Measurements from ENCODE around the gene FHOD3. TPM values are rescaled to one million over a fixed set of nuclear protein-coding genes. Genes with fewer than 3 reads are reported as not detected.

FHOD3 gene
- total RNA-seq, 2 experiments from 2014 or later: not detected

DNA sequence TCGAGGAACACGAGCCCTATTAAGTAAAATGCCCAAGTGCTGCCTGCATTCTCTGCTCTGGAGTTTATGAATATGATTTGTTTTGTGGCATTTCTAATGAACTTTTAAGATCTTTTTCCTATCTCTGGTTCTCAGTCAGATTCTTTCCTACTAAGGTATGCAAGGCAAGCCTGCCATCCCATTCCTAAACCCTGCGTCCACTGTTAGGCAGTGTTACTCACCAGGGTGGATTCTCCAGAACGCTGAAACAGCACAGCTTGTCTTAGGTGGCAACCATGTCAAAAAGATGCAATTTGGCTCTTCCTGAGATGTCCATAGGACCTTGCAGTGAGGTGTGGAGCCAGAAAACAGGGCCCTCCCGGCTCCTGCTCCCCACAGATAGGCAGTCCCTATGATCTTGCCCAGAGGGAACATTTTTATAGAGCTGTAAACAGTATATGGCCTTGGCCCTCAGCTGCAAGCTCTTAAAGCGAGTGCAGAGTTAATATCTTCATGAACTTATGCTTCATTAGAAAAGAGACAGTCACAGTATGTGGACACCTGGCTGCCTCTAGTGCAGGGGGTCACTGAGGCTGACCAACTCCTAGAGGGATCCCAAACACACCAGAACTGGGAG is 446.9 kb downstream of the FHOD3 start:
- H3K27me3 Mint-ChIP-seq: peaks cover 10% of the 10 kb centered on the region
- no peak for ATAC-seq
- no peaks in the 10 kb centered on the region for H3K36me3 Mint-ChIP-seq (ENCODE audit: low read depth)
- no peak for TF ChIP-seq CTCF (IDR thresholded peaks at IDR 0.05)
- no peaks in the 10 kb centered on the region for H3K4me1 Mint-ChIP-seq (ENCODE audit: low read depth)
- no peak for DNase-seq
- POLR2A ChIA-PET: no interaction called here
- H3K27ac Mint-ChIP-seq: no peak overlapping the region
- CTCF ChIA-PET: no interaction called here
- no peak overlapping the region for H3K4me3 Mint-ChIP-seq
- no peaks in the 10 kb centered on the region for H3K9me3 Mint-ChIP-seq
- intact Hi-C loops (cut with micrococcal nuclease): loop anchor here (10.0 kb wide), 1 partner anchor 60 kb away; no protein-coding TSS in a partner anchor

- H3K9me3 Mint-ChIP-seq: no peaks in the 10 kb centered on the region
- intact Hi-C loops (cut with micrococcal nuclease): loop anchor here (10.0 kb wide), 1 partner anchor 59 kb away; no protein-coding TSS in a partner anchor
- H3K36me3 Mint-ChIP-seq (ENCODE audit: low read depth): no peaks in the 10 kb centered on the region
- no peaks in the 10 kb centered on the region for H3K4me1 Mint-ChIP-seq (ENCODE audit: low read depth)
- CTCF ChIA-PET: no interaction called here
- H3K27me3 Mint-ChIP-seq: peaks cover 10% of the 10 kb centered on the region
- ATAC-seq: no peak
- POLR2A ChIA-PET: no interaction called here
- DNase-seq: no peak
- H3K4me3 Mint-ChIP-seq: no peak overlapping the region
- no peak overlapping the region for H3K27ac Mint-ChIP-seq
- TF ChIP-seq CTCF (IDR thresholded peaks at IDR 0.05): no peak
Measured at GRCh38 chr18:36745219-36745975, 447.9 kb downstream of the FHOD3 start.

- intact Hi-C loops (cut with micrococcal nuclease): no loop called here
Measured at GRCh38 chr18:36752929-36753865, 455.7 kb downstream of the FHOD3 start.

GRCh38 chr18:36756242-36756641 is 458.7 kb downstream of the FHOD3 start:
- no peak for ATAC-seq
- Mint-ChIP-seq H3K27ac (no peak overlapping the region), H3K9me3 (no peaks in the 10 kb centered on the region), H3K4me1 (ENCODE audit: low read depth) (no peaks in the 10 kb centered on the region), H3K36me3 (ENCODE audit: low read depth) (no peaks in the 10 kb centered on the region), H3K27me3 (peaks cover 4% of the 10 kb centered on the region), H3K4me3 (no peak overlapping the region)
- CTCF ChIA-PET: no interaction called here
- POLR2A ChIA-PET: no interaction called here
- DNase-seq: no peak
- TF ChIP-seq CTCF (IDR thresholded peaks at IDR 0.05): no peak
- intact Hi-C loops (cut with micrococcal nuclease): no loop called here

More at GRCh38 chr18:36752929-36753865, 455.7 kb downstream of the FHOD3 start:
- no peak for DNase-seq
- no peak for ATAC-seq
- CTCF ChIA-PET: no interaction called here
- no peaks in the 10 kb centered on the region for H3K36me3 Mint-ChIP-seq (ENCODE audit: low read depth)
- no peaks in the 10 kb centered on the region for H3K4me1 Mint-ChIP-seq (ENCODE audit: low read depth)
- H3K27me3 Mint-ChIP-seq: peaks cover 6% of the 10 kb centered on the region
- POLR2A ChIA-PET: no interaction called here
- TF ChIP-seq CTCF (IDR thresholded peaks at IDR 0.05): no peak
- no peak overlapping the region for H3K4me3 Mint-ChIP-seq
- no peak overlapping the region for H3K27ac Mint-ChIP-seq
- no peaks in the 10 kb centered on the region for H3K9me3 Mint-ChIP-seq
